Activated B cell treated with CpG ODN at 0.5 μM for 24 hours (primary cell): ENCODE results near the gene SERINC5. TPM values are rescaled to one million over a fixed set of nuclear protein-coding genes. Genes with fewer than 3 reads are reported as not detected.

ENCODE experiments used
- ATAC-seq: fragments of 200-7000 bp; cut with Tn5 transposase; one replicate; pipeline ENCODE4 v1.10.0; 2021; ENCODE audit warnings: low read depth, mild to moderate bottlenecking, moderate library complexity
- CTCF ChIA-PET: fragments of 350-600 bp; sonication (Branson Sonifier 250); formaldehyde crosslinking; loops from one replicate; lab custom pipeline; 2021; ENCODE audit warnings: antibody characterized with exemption; lab: Charles Lee
- POLR2A ChIA-PET: fragments of 350-600 bp; sonication (Branson Sonifier 250); formaldehyde crosslinking; loops from one replicate; lab custom pipeline; 2021; ENCODE audit warnings: antibody characterized with exemption; lab: Charles Lee
- DNase-seq: peaks from one replicate; pipeline ENCODE4 v3.0.0; 2022
- H3K27ac Mint-ChIP-seq: one replicate; pipeline ENCODE4 v1.8.0; 2020; ENCODE audit warnings: mixed read lengths
- H3K27me3 Mint-ChIP-seq: one replicate; pipeline ENCODE4 v1.8.0; 2021; ENCODE audit warnings: mixed read lengths
- H3K36me3 Mint-ChIP-seq: one replicate; pipeline ENCODE4 v1.8.0; 2021; ENCODE audit warnings: low read depth, mixed read lengths
- H3K4me1 Mint-ChIP-seq: one replicate; pipeline ENCODE4 v1.8.0; 2021; ENCODE audit warnings: mixed read lengths
- H3K4me3 Mint-ChIP-seq: one replicate; pipeline ENCODE4 v1.8.0; 2020; ENCODE audit warnings: mild to moderate bottlenecking, mixed read lengths
- H3K9me3 Mint-ChIP-seq: one replicate; pipeline ENCODE4 v1.8.0; 2020; ENCODE audit warnings: mixed read lengths
- CTCF ChIP-seq: fragments of 200-600 bp; IDR thresholded peaks from one replicate; pipeline ENCODE4 v1.8.0; 2022; ENCODE audit warnings: antibody characterized with exemption, mild to moderate bottlenecking
- intact Hi-C: fragments of 100-400 bp; cut with micrococcal nuclease; formaldehyde crosslinking; loops from one replicate; pipeline ENCODE4 v1.15.1; 2024
- total RNA-seq: library from RNA; stranded (reverse); gene quantifications from 2 replicates; pipeline ENCODE4 v1.2.3, GENCODE V29; 2022

SERINC5 gene
- total RNA-seq, 1 donor from 2014 or later, result 5.3 TPM

GRCh38 chr5:80125022-80125961 is 130.6 kb downstream of the SERINC5 start:
- Mint-ChIP-seq H3K27me3 (no peaks in the 10 kb centered on the region), H3K9me3 (peaks cover 2% of the 10 kb centered on the region), H3K27ac (peak overlapping the region; percentile 82), H3K36me3 (no peaks in the 10 kb centered on the region), H3K4me3 (peak overlapping the region; percentile 64), H3K4me1 (peaks cover 30% of the 10 kb centered on the region)
- POLR2A ChIA-PET, result interaction anchor here (0.6 to 2.3 kb wide), 4 partner anchors 10 to 529 kb away, joined by 3 to 32 read pairs (median 4); partner anchors contain the start of genes MSH3 and SERINC5
- TF ChIP-seq CTCF, result no peak
- ATAC-seq, result peak; percentile 86
- CTCF ChIA-PET, result interaction anchor here (1.2 kb wide), 1 partner anchor 34 kb away, joined by 4 read pairs; no protein-coding TSS in a partner anchor
- intact Hi-C loops, result loop anchor here (5.0 kb wide), 3 partner anchors 132 to 1847 kb away; partner anchors contain the start of genes ATG10, MTX3 and SERINC5
- no peak for DNase-seq

GRCh38 chr5:80124121-80124918 is 131.5 kb downstream of the SERINC5 start:
- no peaks in the 10 kb centered on the region for H3K27me3 Mint-ChIP-seq
- peaks cover 30% of the 10 kb centered on the region for H3K4me1 Mint-ChIP-seq
- no peaks in the 10 kb centered on the region for H3K36me3 Mint-ChIP-seq
- H3K27ac Mint-ChIP-seq, result no peak overlapping the region
- peaks cover 2% of the 10 kb centered on the region for H3K9me3 Mint-ChIP-seq
- CTCF ChIA-PET, result no interaction called here
- intact Hi-C loops, result no loop called here
- DNase-seq, result no peak
- TF ChIP-seq CTCF, result no peak
- H3K4me3 Mint-ChIP-seq, result no peak overlapping the region
- POLR2A ChIA-PET, result no interaction called here
- ATAC-seq, result no peak

GRCh38 chr5:80122579-80122978 is 133.3 kb downstream of the SERINC5 start:
- H3K27ac Mint-ChIP-seq, result no peak overlapping the region
- no peaks in the 10 kb centered on the region for H3K27me3 Mint-ChIP-seq
- ChIA-PET CTCF (no interaction called here), POLR2A (no interaction called here)
- no peak overlapping the region for H3K4me3 Mint-ChIP-seq
- DNase-seq (no peak), ATAC-seq (no peak)
- H3K36me3 Mint-ChIP-seq, result no peaks in the 10 kb centered on the region
- peaks cover 30% of the 10 kb centered on the region for H3K4me1 Mint-ChIP-seq
- intact Hi-C loops, result no loop called here
- no peak for TF ChIP-seq CTCF
- peaks cover 4% of the 10 kb centered on the region for H3K9me3 Mint-ChIP-seq

- no peak for DNase-seq
- intact Hi-C loops, result no loop called here
These were observed 136.5 kb downstream of the SERINC5 start for GRCh38 chr5:80119372-80119771.

More at GRCh38 chr5:80119372-80119771, 136.5 kb downstream of the SERINC5 start:
- ChIA-PET CTCF (no interaction called here), POLR2A (no interaction called here)
- Mint-ChIP-seq H3K27ac (no peak overlapping the region), H3K9me3 (peaks cover 2% of the 10 kb centered on the region), H3K4me3 (no peak overlapping the region), H3K27me3 (no peaks in the 10 kb centered on the region), H3K4me1 (peaks cover 7% of the 10 kb centered on the region), H3K36me3 (no peaks in the 10 kb centered on the region)
- no peak for TF ChIP-seq CTCF
- no peak for ATAC-seq
